Measurements from ENCODE around the gene VPS13D.
A peak's percentile ranks its signal among the peaks of the same experiment; 100 is the strongest.

GRCh38 chr1:12276225-12276624 is 46.4 kb downstream of the VPS13D start:
- TF ChIP-seq CTCF (IDR thresholded peaks at IDR 0.05) = peak; percentile 22 to 37 (median 30)
- TF ChIP-seq POLR2A (IDR thresholded peaks at IDR 0.05) = no peak

Measured in right lobe of liver (tissue), 4 donors.